ENCODE results near the gene USP33. TPM values are rescaled to one million over a fixed set of nuclear protein-coding genes. Genes with fewer than 3 reads are reported as not detected.

The USP33 gene
- total RNA-seq, 2 experiments from 2014 or later = 35.8 to 36.2 TPM

DNA sequence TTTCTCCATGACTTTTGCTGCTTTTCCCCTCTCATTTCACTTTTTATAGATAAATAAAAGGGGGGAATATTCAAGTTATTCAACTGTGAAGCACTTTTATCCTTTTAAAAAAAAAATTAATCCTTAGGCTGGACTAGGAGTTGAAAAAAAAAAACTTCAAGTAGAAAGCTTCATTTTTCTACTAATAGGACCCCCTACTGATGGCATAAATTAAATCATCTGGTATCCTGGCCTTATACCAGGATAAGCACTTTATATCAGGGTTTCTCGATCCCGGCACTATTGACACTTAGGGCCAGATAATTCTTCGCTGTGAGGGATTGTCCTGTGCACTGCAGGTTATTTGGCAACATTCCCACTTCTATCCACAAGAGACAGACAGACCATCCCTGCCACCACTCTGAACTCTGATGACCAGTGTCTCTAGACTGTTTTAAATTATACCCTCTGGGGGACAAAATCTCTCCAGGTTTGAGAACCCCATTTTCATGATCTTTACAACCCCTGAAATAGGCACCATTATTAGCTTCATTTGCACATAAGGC, 17.6 kb downstream of the USP33 start:
- POLR2A ChIA-PET = no interaction called here
- H3K27me3 Mint-ChIP-seq = no peaks in the 10 kb centered on the region
- peaks cover 24% of the 10 kb centered on the region for H3K4me1 Mint-ChIP-seq (ENCODE audit: low read depth)
- intact Hi-C loops (cut with micrococcal nuclease) = no loop called here
- CTCF ChIA-PET = no interaction called here
- TF ChIP-seq, protein P1, sequence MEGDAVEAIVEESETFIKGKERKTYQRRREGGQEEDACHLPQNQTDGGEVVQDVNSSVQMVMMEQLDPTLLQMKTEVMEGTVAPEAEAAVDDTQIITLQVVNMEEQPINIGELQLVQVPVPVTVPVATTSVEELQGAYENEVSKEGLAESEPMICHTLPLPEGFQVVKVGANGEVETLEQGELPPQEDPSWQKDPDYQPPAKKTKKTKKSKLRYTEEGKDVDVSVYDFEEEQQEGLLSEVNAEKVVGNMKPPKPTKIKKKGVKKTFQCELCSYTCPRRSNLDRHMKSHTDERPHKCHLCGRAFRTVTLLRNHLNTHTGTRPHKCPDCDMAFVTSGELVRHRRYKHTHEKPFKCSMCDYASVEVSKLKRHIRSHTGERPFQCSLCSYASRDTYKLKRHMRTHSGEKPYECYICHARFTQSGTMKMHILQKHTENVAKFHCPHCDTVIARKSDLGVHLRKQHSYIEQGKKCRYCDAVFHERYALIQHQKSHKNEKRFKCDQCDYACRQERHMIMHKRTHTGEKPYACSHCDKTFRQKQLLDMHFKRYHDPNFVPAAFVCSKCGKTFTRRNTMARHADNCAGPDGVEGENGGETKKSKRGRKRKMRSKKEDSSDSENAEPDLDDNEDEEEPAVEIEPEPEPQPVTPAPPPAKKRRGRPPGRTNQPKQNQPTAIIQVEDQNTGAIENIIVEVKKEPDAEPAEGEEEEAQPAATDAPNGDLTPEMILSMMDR (IDR thresholded peaks at IDR 0.05) = no peak
- ATAC-seq = no peak
- no peak overlapping the region for H3K4me3 Mint-ChIP-seq
- H3K36me3 Mint-ChIP-seq (ENCODE audit: low read depth) = peaks cover 12% of the 10 kb centered on the region
- no peaks in the 10 kb centered on the region for H3K9me3 Mint-ChIP-seq
- DNase-seq = no peak
- no peak overlapping the region for H3K27ac Mint-ChIP-seq

DNA sequence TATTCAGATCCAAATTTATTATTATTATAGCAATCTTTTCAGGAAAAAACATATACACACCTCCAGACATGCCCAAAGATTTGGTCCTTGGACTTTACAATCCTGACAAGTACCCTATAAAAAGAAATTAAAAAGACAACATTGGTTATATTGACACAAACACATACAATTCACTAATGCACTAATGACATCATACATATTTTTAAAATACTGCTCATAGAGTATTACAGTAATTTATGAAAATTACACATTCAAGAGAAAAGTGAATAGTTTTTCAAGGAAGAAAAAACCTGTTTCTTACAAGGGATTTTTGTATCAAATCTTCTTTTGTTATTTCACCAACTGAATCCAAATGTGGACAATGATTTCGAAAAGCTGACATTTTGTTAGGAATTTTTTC, 18.3 kb downstream of the USP33 start:
- H3K36me3 Mint-ChIP-seq (ENCODE audit: low read depth) = peaks cover 12% of the 10 kb centered on the region
- ATAC-seq (no peak), DNase-seq (no peak)
- H3K27ac Mint-ChIP-seq = no peak overlapping the region
- no peaks in the 10 kb centered on the region for H3K27me3 Mint-ChIP-seq
- H3K9me3 Mint-ChIP-seq = no peaks in the 10 kb centered on the region
- ChIA-PET POLR2A (no interaction called here), CTCF (no interaction called here)
- intact Hi-C loops (cut with micrococcal nuclease) = no loop called here
- H3K4me3 Mint-ChIP-seq = no peak overlapping the region
- peaks cover 21% of the 10 kb centered on the region for H3K4me1 Mint-ChIP-seq (ENCODE audit: low read depth)
- TF ChIP-seq, protein P1 (IDR thresholded peaks at IDR 0.05) = no peak

DNA sequence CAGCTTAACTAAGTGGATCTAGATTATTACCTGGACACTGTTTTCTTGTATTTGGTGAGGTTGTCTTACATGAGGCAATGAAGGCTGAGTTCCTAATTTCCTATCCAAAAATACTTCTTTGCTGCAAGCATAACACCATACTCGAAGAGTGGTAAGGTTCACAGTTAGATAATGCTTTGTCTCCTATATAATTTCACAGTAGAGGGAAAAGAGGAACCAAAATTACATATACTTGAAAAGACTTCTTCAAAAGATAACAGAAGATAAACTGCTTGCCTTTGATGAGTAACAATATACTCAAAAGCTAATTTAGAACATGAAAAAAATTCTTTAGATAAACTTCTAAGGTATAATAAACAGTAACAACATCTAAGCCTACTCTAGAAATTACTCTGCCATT, 20.4 kb downstream of the USP33 start:
- no peak overlapping the region for H3K27ac Mint-ChIP-seq
- H3K36me3 Mint-ChIP-seq (ENCODE audit: low read depth) = peaks cover 8% of the 10 kb centered on the region
- H3K9me3 Mint-ChIP-seq = no peaks in the 10 kb centered on the region
- TF ChIP-seq, protein P1 (IDR thresholded peaks at IDR 0.05) = no peak
- POLR2A ChIA-PET = interaction anchor here (0.7 kb wide), 1 partner anchor 171 kb away, joined by 3 read pairs; no protein-coding TSS in a partner anchor
- peaks cover 8% of the 10 kb centered on the region for H3K4me1 Mint-ChIP-seq (ENCODE audit: low read depth)
- intact Hi-C loops (cut with micrococcal nuclease) = no loop called here
- CTCF ChIA-PET = interaction anchor here (1.0 kb wide), 1 partner anchor 8 kb away, joined by 4 read pairs; no protein-coding TSS in a partner anchor
- DNase-seq (no peak), ATAC-seq (no peak)
- no peak overlapping the region for H3K4me3 Mint-ChIP-seq
- no peaks in the 10 kb centered on the region for H3K27me3 Mint-ChIP-seq

DNA sequence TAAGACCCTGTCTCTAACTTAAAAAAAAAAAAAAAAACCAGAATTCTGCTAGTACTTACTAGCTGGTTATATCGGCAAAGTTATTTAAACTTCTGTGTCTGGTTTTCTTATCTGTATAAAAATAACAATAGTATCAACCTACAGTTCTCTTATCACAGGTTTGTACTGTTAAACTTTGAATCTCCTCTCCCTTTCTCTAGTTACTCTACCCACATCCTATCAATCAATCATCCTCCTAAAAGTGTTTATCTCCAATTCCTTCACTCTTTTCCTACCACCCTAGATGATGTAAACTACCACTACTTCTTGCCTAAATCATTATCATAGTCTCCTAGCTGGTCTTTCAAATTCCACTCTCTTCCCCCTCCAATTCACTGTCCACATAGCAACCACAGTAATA, 27.6 kb downstream of the USP33 start:
- no peak for ATAC-seq
- Mint-ChIP-seq H3K36me3 (ENCODE audit: low read depth) (peaks cover 14% of the 10 kb centered on the region), H3K4me3 (no peak overlapping the region), H3K27ac (no peak overlapping the region), H3K9me3 (no peaks in the 10 kb centered on the region), H3K4me1 (ENCODE audit: low read depth) (no peaks in the 10 kb centered on the region), H3K27me3 (no peaks in the 10 kb centered on the region)
- no peak for DNase-seq
- POLR2A ChIA-PET = interaction anchor here (1.0 kb wide), 1 partner anchor 12 kb away, joined by 4 read pairs; no protein-coding TSS in a partner anchor
- TF ChIP-seq, protein P1 (IDR thresholded peaks at IDR 0.05) = no peak
- intact Hi-C loops (cut with micrococcal nuclease) = no loop called here
- CTCF ChIA-PET = no interaction called here

DNA sequence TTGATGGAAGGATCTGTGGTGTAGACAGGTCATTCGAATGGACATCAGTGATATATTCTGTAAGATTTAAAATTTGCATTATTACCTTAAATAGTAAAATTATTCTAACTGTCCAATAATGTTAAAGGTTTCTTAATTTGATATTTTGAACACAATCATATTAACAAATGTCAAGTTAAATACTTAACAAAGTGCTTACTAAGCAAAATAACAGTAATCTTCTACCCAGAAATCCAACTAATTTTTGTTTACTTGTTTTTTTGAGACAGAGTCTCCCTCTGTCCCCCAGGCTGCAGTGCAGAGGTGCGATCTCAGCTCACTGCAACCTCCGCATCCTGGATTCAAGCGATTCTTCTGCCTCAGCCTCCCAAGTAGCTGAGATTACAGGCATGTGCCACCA, 33.9 kb downstream of the USP33 start:
- Mint-ChIP-seq H3K4me1 (ENCODE audit: low read depth) (no peaks in the 10 kb centered on the region), H3K36me3 (ENCODE audit: low read depth) (peaks cover 34% of the 10 kb centered on the region), H3K27me3 (no peaks in the 10 kb centered on the region), H3K27ac (no peak overlapping the region), H3K4me3 (no peak overlapping the region), H3K9me3 (no peaks in the 10 kb centered on the region)
- intact Hi-C loops (cut with micrococcal nuclease) = no loop called here
- TF ChIP-seq, protein P1 (IDR thresholded peaks at IDR 0.05) = no peak
- DNase-seq = no peak
- CTCF ChIA-PET = no interaction called here
- ATAC-seq = no peak
- POLR2A ChIA-PET = no interaction called here

Data from activated CD8-positive, alpha-beta T cell treated with anti-CD3 and anti-CD28 coated beads for 36 hours (primary cell).